Coronary artery (tissue), 2 donors: ENCODE results near the gene SAMM50.

Experiments used
- DNase-seq: peaks from one replicate; pipeline ENCODE4 v3.0.0-alpha.2; 2017; ENCODE audit warnings: low spot score
- H3K27ac ChIP-seq, 2 donors: fragments of 200-600 bp; sonication (generic); one replicate each; pipeline ENCODE4 v1.5.1; 2016 to 2019
- H3K4me3 ChIP-seq: fragments of 200-600 bp; sonication (generic); 2 replicates; pipeline ENCODE4 v1.5.1; 2016; ENCODE audit warnings: mild to moderate bottlenecking, moderate library complexity
- TF ChIP-seq, protein P1 (sequence below): fragments of 200-600 bp; sonication (generic); IDR thresholded peaks from one replicate; pipeline ENCODE4 v1.5.1; 2019; ENCODE audit warnings: antibody characterized with exemption

SAMM50 gene

GRCh38 chr22:43925433-43926348, 29.6 kb upstream of the SAMM50 start:
- no peak for DNase-seq
- no peak overlapping the region for H3K27ac ChIP-seq
- no peak overlapping the region for H3K4me3 ChIP-seq
- TF ChIP-seq, protein P1, sequence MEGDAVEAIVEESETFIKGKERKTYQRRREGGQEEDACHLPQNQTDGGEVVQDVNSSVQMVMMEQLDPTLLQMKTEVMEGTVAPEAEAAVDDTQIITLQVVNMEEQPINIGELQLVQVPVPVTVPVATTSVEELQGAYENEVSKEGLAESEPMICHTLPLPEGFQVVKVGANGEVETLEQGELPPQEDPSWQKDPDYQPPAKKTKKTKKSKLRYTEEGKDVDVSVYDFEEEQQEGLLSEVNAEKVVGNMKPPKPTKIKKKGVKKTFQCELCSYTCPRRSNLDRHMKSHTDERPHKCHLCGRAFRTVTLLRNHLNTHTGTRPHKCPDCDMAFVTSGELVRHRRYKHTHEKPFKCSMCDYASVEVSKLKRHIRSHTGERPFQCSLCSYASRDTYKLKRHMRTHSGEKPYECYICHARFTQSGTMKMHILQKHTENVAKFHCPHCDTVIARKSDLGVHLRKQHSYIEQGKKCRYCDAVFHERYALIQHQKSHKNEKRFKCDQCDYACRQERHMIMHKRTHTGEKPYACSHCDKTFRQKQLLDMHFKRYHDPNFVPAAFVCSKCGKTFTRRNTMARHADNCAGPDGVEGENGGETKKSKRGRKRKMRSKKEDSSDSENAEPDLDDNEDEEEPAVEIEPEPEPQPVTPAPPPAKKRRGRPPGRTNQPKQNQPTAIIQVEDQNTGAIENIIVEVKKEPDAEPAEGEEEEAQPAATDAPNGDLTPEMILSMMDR: no peak

- no peak for DNase-seq
- H3K4me3 ChIP-seq: no peak overlapping the region
- H3K27ac ChIP-seq: no peak overlapping the region
- TF ChIP-seq, protein P1: no peak
Observed at GRCh38 chr22:43926349-43926710, 28.9 kb upstream of the SAMM50 start.

- Histone ChIP-seq H3K27ac (no peak overlapping the region), H3K4me3 (no peak overlapping the region)
- TF ChIP-seq, protein P1: no peak
- no peak for DNase-seq
Observed at GRCh38 chr22:43928468-43928867, 26.8 kb upstream of the SAMM50 start.

DNA sequence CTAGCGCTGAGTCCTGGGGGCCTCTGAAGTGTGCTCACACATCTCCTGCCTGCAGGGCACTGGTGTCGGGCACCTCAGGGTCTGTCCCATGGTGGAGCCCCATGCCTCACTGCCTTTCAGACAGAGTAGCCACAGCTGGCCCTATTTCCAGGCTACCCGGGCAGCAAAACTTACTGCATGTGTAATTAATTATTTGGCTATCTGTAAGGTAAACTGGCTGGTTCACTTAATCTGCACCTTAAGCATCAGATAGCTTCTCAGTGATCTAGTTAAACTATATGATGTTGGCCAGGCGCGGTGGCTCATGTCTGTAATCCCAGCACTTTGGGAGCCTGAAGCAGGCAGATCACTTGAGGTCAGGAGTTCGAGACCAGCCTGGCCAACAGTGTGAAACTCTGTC, 26.3 kb upstream of the SAMM50 start:
- Histone ChIP-seq H3K4me3 (no peak overlapping the region), H3K27ac (no peak overlapping the region)
- DNase-seq: no peak
- TF ChIP-seq, protein P1: no peak

DNA sequence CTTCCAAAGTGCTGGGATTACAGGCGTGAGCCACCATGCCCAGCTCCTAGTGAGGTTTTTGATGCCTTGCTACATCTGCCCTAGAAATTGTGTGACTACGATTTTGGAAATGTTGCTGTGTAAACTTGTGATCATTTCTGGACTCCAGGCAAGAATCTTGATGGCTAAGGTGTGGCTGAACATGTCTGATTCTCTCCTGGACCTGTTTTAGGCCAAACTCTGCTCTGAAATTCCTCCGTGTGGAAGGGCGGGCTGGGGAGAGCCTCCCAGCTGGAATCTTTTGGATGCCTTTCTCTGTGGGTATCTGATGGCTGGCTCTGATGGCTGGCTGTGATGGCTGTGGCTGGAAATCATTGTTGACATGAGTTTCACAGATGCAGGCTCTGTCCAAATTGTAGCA, 23.5 kb upstream of the SAMM50 start:
- DNase-seq: no peak
- H3K4me3 ChIP-seq: no peak overlapping the region
- H3K27ac ChIP-seq: no peak overlapping the region
- TF ChIP-seq, protein P1: no peak

GRCh38 chr22:43941449-43941848, 13.8 kb upstream of the SAMM50 start:
- no peak overlapping the region for H3K4me3 ChIP-seq
- TF ChIP-seq, protein P1: no peak

More at GRCh38 chr22:43941449-43941848, 13.8 kb upstream of the SAMM50 start:
- DNase-seq: no peak
- no peak overlapping the region for H3K27ac ChIP-seq
